GM12878 (cell line): Measurements from ENCODE around the gene ZNF213.

Experiments
- CHD1 ChIP-seq: IDR thresholded peaks from 2 replicates; pipeline ENCODE4 v1.6.1; 2012; ENCODE audit warnings: low read depth, low read length, improper control_type of control experiment
- CTCF ChIP-seq, 3 experiments: IDR thresholded peaks in 2 of 3; conservative IDR thresholded peaks in 1 of 3; 2 replicates each; pipeline ENCODE4 v1.5.1; 2011; ENCODE audit warnings: low read depth in 3 of 3, low read length in 3 of 3, mild to moderate bottlenecking in 3 of 3, control low read depth in 2 of 3, moderate library complexity in 2 of 3, inconsistent platforms in 1 of 3, mixed read lengths in 1 of 3; ENCODE audit not compliant: control insufficient read depth in 2 of 3, insufficient read depth in 1 of 3; ENCODE audit errors: extremely low read depth in 1 of 3
- EZH2 ChIP-seq: IDR thresholded peaks from 2 replicates; pipeline ENCODE4 v1.6.1; 2012; ENCODE audit warnings: low read depth, mild to moderate bottlenecking, control low read depth, inconsistent platforms, low read length, borderline replicate concordance; ENCODE audit not compliant: control insufficient read depth
- JUND ChIP-seq: IDR thresholded peaks from 2 replicates; pipeline ENCODE4 v1.6.1; 2012; ENCODE audit warnings: low read depth, mild to moderate bottlenecking, low read length, improper control_type of control experiment, moderate library complexity
- KLF5 ChIP-seq: fragments of 450-650 bp; IDR thresholded peaks from 2 replicates; pipeline ENCODE4 v1.6.1; 2014; ENCODE audit warnings: mild to moderate bottlenecking; ENCODE audit not compliant: partially characterized antibody
- MYC ChIP-seq: IDR thresholded peaks from 2 replicates; pipeline ENCODE4 v1.6.1; 2011; ENCODE audit warnings: mild to moderate bottlenecking, low read length, moderate library complexity, inconsistent platforms; ENCODE audit not compliant: insufficient read depth, insufficient replicate concordance, insufficient read length, severe bottlenecking
- POLR2AphosphoS5 ChIP-seq: IDR thresholded peaks from 2 replicates; pipeline ENCODE4 v1.6.1; 2011; ENCODE audit warnings: mild to moderate bottlenecking, low read length, inconsistent platforms
- SMC3 ChIP-seq: IDR thresholded peaks from 2 replicates; pipeline ENCODE4 v1.6.1; 2011; ENCODE audit warnings: low read length, improper control_type of control experiment, borderline replicate concordance

GRCh38 chr16:3133844-3134243 lies 985 bp upstream of the ZNF213 start:
- TF ChIP-seq CHD1 (no peak), JUND (no peak), SMC3 (no peak), EZH2 (no peak), MYC (no peak), CTCF (IDR thresholded peaks at IDR 0.05 in 2 of 3, conservative IDR thresholded peaks at IDR 0.05 in 1 of 3; ENCODE audit: control insufficient read depth in 2 of 3, extremely low read depth in 1 of 3, insufficient read depth in 1 of 3, low read depth in 3 of 3, low read length in 3 of 3) (no peak), POLR2AphosphoS5 (no peak), KLF5 (no peak)
